Measurements from ENCODE around the gene IQUB.

IQUB gene

GRCh38 chr7:123433665-123434064 is 100.7 kb downstream of the IQUB start:
- POLR2A ChIA-PET: no interaction called here

GRCh38 chr7:123432601-123433000 is 101.8 kb downstream of the IQUB start:
- no peak for DNase-seq (ENCODE audit: extremely low spot score)
- no peak for TF ChIP-seq HDGF (IDR thresholded peaks at IDR 0.05; ENCODE audit: borderline replicate concordance)
- ChIA-PET POLR2A (no interaction called here), CTCF (no interaction called here)

More at GRCh38 chr7:123433665-123434064, 100.7 kb downstream of the IQUB start:
- no peak for DNase-seq (ENCODE audit: extremely low spot score)
- TF ChIP-seq ARNT (IDR thresholded peaks at IDR 0.05) (no peak), SUZ12 (IDR thresholded peaks at IDR 0.05) (no peak), LEF1 (IDR thresholded peaks at IDR 0.05; ENCODE audit: borderline replicate concordance) (no peak), CTBP1 (IDR thresholded peaks at IDR 0.05; ENCODE audit: borderline replicate concordance) (no peak), PKNOX1 (IDR thresholded peaks at IDR 0.05) (no peak), BHLHE40 (IDR thresholded peaks at IDR 0.05; ENCODE audit: borderline replicate concordance) (no peak), ZNF384 (IDR thresholded peaks at IDR 0.05) (no peak), ELF4 (IDR thresholded peaks at IDR 0.05) (no peak), L3MBTL2 (conservative IDR thresholded peaks at IDR 0.05) (no peak), FOXK2 (IDR thresholded peaks at IDR 0.05) (no peak), NFRKB (IDR thresholded peaks at IDR 0.05) (no peak), SP1 (IDR thresholded peaks at IDR 0.05) (no peak), TARDBP (IDR thresholded peaks at IDR 0.05) (no peak), FOXA1 (IDR thresholded peaks at IDR 0.05) (no peak), HDGF (IDR thresholded peaks at IDR 0.05; ENCODE audit: borderline replicate concordance) (no peak), FOXM1 (IDR thresholded peaks at IDR 0.05; ENCODE audit: borderline replicate concordance) (no peak)
- CTCF ChIA-PET: no interaction called here

GRCh38 chr7:123431075-123431614 is 103.2 kb downstream of the IQUB start:
- no peak for DNase-seq (ENCODE audit: extremely low spot score)
- CTCF ChIA-PET: no interaction called here
- POLR2A ChIA-PET: no interaction called here
- TF ChIP-seq LEF1 (IDR thresholded peaks at IDR 0.05; ENCODE audit: borderline replicate concordance) (no peak), SUZ12 (IDR thresholded peaks at IDR 0.05) (no peak), SP1 (IDR thresholded peaks at IDR 0.05) (no peak), TARDBP (IDR thresholded peaks at IDR 0.05) (no peak), BHLHE40 (IDR thresholded peaks at IDR 0.05; ENCODE audit: borderline replicate concordance) (no peak), CTBP1 (IDR thresholded peaks at IDR 0.05; ENCODE audit: borderline replicate concordance) (no peak), FOXA1 (IDR thresholded peaks at IDR 0.05) (no peak), HDGF (IDR thresholded peaks at IDR 0.05; ENCODE audit: borderline replicate concordance) (no peak), ZNF384 (IDR thresholded peaks at IDR 0.05) (no peak), ARNT (IDR thresholded peaks at IDR 0.05) (no peak), ELF4 (IDR thresholded peaks at IDR 0.05) (no peak), PKNOX1 (IDR thresholded peaks at IDR 0.05) (no peak)

GRCh38 chr7:123425246-123425645 is 109.1 kb downstream of the IQUB start:
- ChIA-PET POLR2A (no interaction called here), CTCF (no interaction called here)
- TF ChIP-seq TARDBP (IDR thresholded peaks at IDR 0.05): no peak
- no peak for TF ChIP-seq ARNT (IDR thresholded peaks at IDR 0.05)
- TF ChIP-seq L3MBTL2 (conservative IDR thresholded peaks at IDR 0.05): no peak
- TF ChIP-seq FOXK2 (IDR thresholded peaks at IDR 0.05): no peak
- TF ChIP-seq SUZ12 (IDR thresholded peaks at IDR 0.05): no peak
- no peak for TF ChIP-seq BHLHE40 (IDR thresholded peaks at IDR 0.05; ENCODE audit: borderline replicate concordance)
- TF ChIP-seq HDGF (IDR thresholded peaks at IDR 0.05; ENCODE audit: borderline replicate concordance): no peak
- no peak for TF ChIP-seq SP1 (IDR thresholded peaks at IDR 0.05)
- no peak for TF ChIP-seq PKNOX1 (IDR thresholded peaks at IDR 0.05)
- no peak for TF ChIP-seq FOXM1 (IDR thresholded peaks at IDR 0.05; ENCODE audit: borderline replicate concordance)
- no peak for TF ChIP-seq ZNF384 (IDR thresholded peaks at IDR 0.05)
- TF ChIP-seq NFRKB (IDR thresholded peaks at IDR 0.05): no peak
- no peak for TF ChIP-seq LEF1 (IDR thresholded peaks at IDR 0.05; ENCODE audit: borderline replicate concordance)
- TF ChIP-seq CTBP1 (IDR thresholded peaks at IDR 0.05; ENCODE audit: borderline replicate concordance): no peak
- TF ChIP-seq ELF4 (IDR thresholded peaks at IDR 0.05): no peak
- no peak for TF ChIP-seq FOXA1 (IDR thresholded peaks at IDR 0.05)
- no peak for DNase-seq (ENCODE audit: extremely low spot score)

- ChIA-PET CTCF (no interaction called here), POLR2A (no interaction called here)
- no peak for DNase-seq (ENCODE audit: extremely low spot score)
- TF ChIP-seq CTBP1 (IDR thresholded peaks at IDR 0.05; ENCODE audit: borderline replicate concordance) (no peak), SP1 (IDR thresholded peaks at IDR 0.05) (no peak)
Measured at GRCh38 chr7:123424463-123424862, 109.9 kb downstream of the IQUB start.

GRCh38 chr7:123423622-123424021 is 110.8 kb downstream of the IQUB start:
- CTCF ChIA-PET: no interaction called here
- DNase-seq (ENCODE audit: extremely low spot score): no peak

More at GRCh38 chr7:123423622-123424021, 110.8 kb downstream of the IQUB start:
- TF ChIP-seq BHLHE40 (IDR thresholded peaks at IDR 0.05; ENCODE audit: borderline replicate concordance) (no peak), ARNT (IDR thresholded peaks at IDR 0.05) (no peak), HDGF (IDR thresholded peaks at IDR 0.05; ENCODE audit: borderline replicate concordance) (no peak), CTBP1 (IDR thresholded peaks at IDR 0.05; ENCODE audit: borderline replicate concordance) (no peak), SUZ12 (IDR thresholded peaks at IDR 0.05) (no peak), TARDBP (IDR thresholded peaks at IDR 0.05) (no peak), ELF4 (IDR thresholded peaks at IDR 0.05) (no peak), NFRKB (IDR thresholded peaks at IDR 0.05) (no peak), SP1 (IDR thresholded peaks at IDR 0.05) (no peak), FOXK2 (IDR thresholded peaks at IDR 0.05) (no peak), L3MBTL2 (conservative IDR thresholded peaks at IDR 0.05) (no peak), FOXM1 (IDR thresholded peaks at IDR 0.05; ENCODE audit: borderline replicate concordance) (no peak)
- POLR2A ChIA-PET: no interaction called here

Measured in HEK293T (cell line).